HepG2 (cell line): ENCODE measurements around the gene SIRPB2. TPM values are rescaled to one million over a fixed set of nuclear protein-coding genes. Genes with fewer than 3 reads are reported as not detected.

ENCODE experiments used
- ARID5B ChIP-seq: IDR thresholded peaks from 2 replicates; pipeline ENCODE4 v1.4.0; 2020; ENCODE audit warnings: mild to moderate bottlenecking, missing genetic modification reagents
- CHD4 ChIP-seq: fragments of 200-600 bp; sonication (generic); IDR thresholded peaks from 2 replicates; pipeline ENCODE4 v1.7.0; 2017; ENCODE audit warnings: mild to moderate bottlenecking, low read length, borderline replicate concordance
- GATAD1 ChIP-seq: IDR thresholded peaks from 2 replicates; pipeline ENCODE4 v1.6.1; 2016; ENCODE audit warnings: missing genetic modification reagents, missing compliant biosample characterization
- MED1 ChIP-seq: sonication (generic); formaldehyde crosslinking; IDR thresholded peaks from 2 replicates; pipeline ENCODE4 v1.4.0; 2020; ENCODE audit warnings: missing genetic modification reagents
- PAF1 ChIP-seq: IDR thresholded peaks from 2 replicates; pipeline ENCODE4 v1.6.1; 2016; ENCODE audit warnings: missing genetic modification reagents, missing compliant biosample characterization
- PHB2 ChIP-seq: fragments of 450-650 bp; IDR thresholded peaks from 2 replicates; pipeline ENCODE4 v1.6.1; 2018; ENCODE audit not compliant: partially characterized antibody
- PRDM10 ChIP-seq: sonication (generic); formaldehyde crosslinking; IDR thresholded peaks from 2 replicates; pipeline ENCODE4 v1.4.0; 2020; ENCODE audit warnings: low read depth, missing genetic modification reagents
- REPIN1 ChIP-seq: sonication (generic); formaldehyde crosslinking; IDR thresholded peaks from 2 replicates; pipeline ENCODE4 v1.8.0; 2022; ENCODE audit warnings: missing genetic modification reagents, low read depth, mild to moderate bottlenecking, borderline replicate concordance
- RFX1 ChIP-seq: fragments of 450-650 bp; IDR thresholded peaks from 2 replicates; pipeline ENCODE4 v1.6.1; 2017
- TAF1 ChIP-seq: sonication (generic); formaldehyde crosslinking; IDR thresholded peaks from 2 replicates; pipeline ENCODE4 v1.4.0; 2020; ENCODE audit warnings: missing genetic modification reagents
- ZFP36L2 ChIP-seq: sonication (generic); formaldehyde crosslinking; IDR thresholded peaks from 2 replicates; pipeline ENCODE4 v1.4.0; 2020; ENCODE audit warnings: missing genetic modification reagents
- ZKSCAN8 ChIP-seq: IDR thresholded peaks from 2 replicates; pipeline ENCODE4 v1.6.1; 2016; ENCODE audit warnings: borderline replicate concordance, missing genetic modification reagents, missing compliant biosample characterization
- ZNF276 ChIP-seq: sonication (generic); formaldehyde crosslinking; IDR thresholded peaks from 2 replicates; pipeline ENCODE4 v1.4.0; 2020; ENCODE audit warnings: mild to moderate bottlenecking, low read depth, missing genetic modification reagents
- ZNF331 ChIP-seq: sonication (generic); formaldehyde crosslinking; IDR thresholded peaks from 2 replicates; pipeline ENCODE4 v1.4.0; 2020; ENCODE audit warnings: missing genetic modification reagents
- ZNF34 ChIP-seq: sonication (generic); formaldehyde crosslinking; IDR thresholded peaks from 2 replicates; pipeline ENCODE4 v1.4.0; 2020; ENCODE audit warnings: mild to moderate bottlenecking, missing genetic modification reagents, borderline replicate concordance
- ZNF446 ChIP-seq: sonication (generic); formaldehyde crosslinking; IDR thresholded peaks from 2 replicates; pipeline ENCODE4 v1.5.0; 2020; ENCODE audit warnings: mild to moderate bottlenecking, missing genetic modification reagents
- ZNF629 ChIP-seq: sonication (generic); formaldehyde crosslinking; conservative IDR thresholded peaks from 2 replicates; pipeline ENCODE4 v1.5.0; 2020; ENCODE audit warnings: missing genetic modification reagents
- ZNF710 ChIP-seq: sonication (generic); formaldehyde crosslinking; IDR thresholded peaks from 2 replicates; pipeline ENCODE4 v1.5.0; 2020; ENCODE audit warnings: mild to moderate bottlenecking, missing genetic modification reagents, borderline replicate concordance
- ZNF891 ChIP-seq: sonication (generic); formaldehyde crosslinking; IDR thresholded peaks from 2 replicates; pipeline ENCODE4 v1.5.0; 2020; ENCODE audit warnings: mild to moderate bottlenecking, missing genetic modification reagents
- polyA plus RNA-seq, 8 experiments: library from polyadenylated mRNA; depleted of rRNA in 3 of 8; stranded (reverse) in 7 of 8; unstranded in 1 of 8; fragments of >200 nt; fragmentation: Illumina TruSeq in 4 of 8; extraction: Trizol in 4 of 8; gene quantifications; 2 replicates each; pipeline versions ENCODE4 v1.2.1 to v1.2.3, GENCODE V29; 2011 to 2016; ENCODE audit warnings: low read depth in 4 of 8, missing spikeins in 1 of 8, mixed read lengths in 1 of 8; ENCODE audit not compliant: insufficient read depth in 1 of 8
- total RNA-seq, 5 experiments: library from RNA; depleted of rRNA; stranded (reverse); fragments of >200 nt; fragmentation: Illumina TruSeq; extraction: Trizol; gene quantifications; 2 replicates each; pipeline ENCODE4 v1.2.3, GENCODE V29; 2016; ENCODE audit warnings: low read depth in 1 of 5

The SIRPB2 gene
- total and polyA plus RNA-seq, 2 of the 13 experiments (the other 11 are each of a cell fraction or from before 2014, with no cell fraction given), result not detected

- TF ChIP-seq ZNF276 (CRISPR knock-in tag) (0 out of 2 replicates have a peak, but pooled peaks have one; percentile 27), ZNF34 (CRISPR knock-in tag) (no peak), ARID5B (CRISPR knock-in tag) (peak; percentile 87), TAF1 (peak; percentile 51; the same call in 1 of the 2 replicates), CHD4 (no peak), ZNF331 (CRISPR knock-in tag) (peak; percentile 77; the same call in 1 of the 2 replicates), PAF1 (CRISPR knock-in tag) (no peak), REPIN1 (CRISPR knock-in tag) (peak; percentile 96), GATAD1 (CRISPR knock-in tag) (peak; percentile 83), ZKSCAN8 (CRISPR knock-in tag) (0 out of 2 replicates have a peak, but pooled peaks have one; percentile 41), ZNF710 (no peak), PHB2 (no peak), ZNF891 (CRISPR knock-in tag) (peak; percentile 53; the same call in 1 of the 2 replicates), ZNF446 (CRISPR knock-in tag) (no peak), ZFP36L2 (CRISPR knock-in tag) (0 out of 2 replicates have a peak, but pooled peaks have one; percentile 45), PRDM10 (CRISPR knock-in tag) (peak; percentile 56; the same call in 1 of the 2 replicates), RFX1 (no peak), MED1 (CRISPR knock-in tag) (peak; percentile 79), ZNF629 (CRISPR knock-in tag) (no peak)
Measured at GRCh38 chr20:1469925-1470571, 21.2 kb downstream of the SIRPB2 start (continued).
